Gastroesophageal sphincter (tissue), 4 donors: ENCODE data around the gene SMPD2. TPM values are rescaled to one million over a fixed set of nuclear protein-coding genes. Genes with fewer than 3 reads are reported as not detected.

Experiments used
- ATAC-seq: fragments of 150-250 bp; one replicate; pipeline ENCODE4 v1.9.1; 2016; ENCODE audit warnings: mild to moderate bottlenecking, moderate library complexity
- H3K27ac ChIP-seq, 4 donors: fragments of 200-600 bp; sonication (generic) in 3 of 4; 1 replicate in 3 of 4; 2 replicates in 1 of 4; pipeline ENCODE4 v1.5.1; 2016 to 2019
- H3K27me3 ChIP-seq: fragments of 200-600 bp; sonication (generic); one replicate; pipeline ENCODE4 v1.5.1; 2019
- H3K36me3 ChIP-seq, 2 donors: fragments of 200-600 bp; sonication (generic); one replicate each; pipeline ENCODE4 v1.5.1; 2019; ENCODE audit warnings: control low read depth in 1 of 2
- H3K4me1 ChIP-seq, 3 donors: fragments of 200-600 bp; sonication (generic); 1 replicate in 2 of 3; 2 replicates in 1 of 3; pipeline ENCODE4 v1.5.1; 2016 to 2019; ENCODE audit warnings: control low read depth in 2 of 3
- H3K4me3 ChIP-seq, 2 donors: fragments of 200-600 bp; sonication (generic); one replicate each; pipeline ENCODE4 v1.5.1; 2019; ENCODE audit warnings: mild to moderate bottlenecking in 1 of 2, moderate library complexity in 1 of 2
- H3K9me3 ChIP-seq, 3 donors: fragments of 200-600 bp; sonication (generic); one replicate each; pipeline ENCODE4 v1.5.1; 2017 to 2019; ENCODE audit warnings: control low read depth in 2 of 3
- CTCF ChIP-seq, 4 experiments: fragments of 200-600 bp in 2 of 4; fragments of 450-650 bp in 2 of 4; sonication (generic) in 1 of 4; IDR thresholded peaks; one replicate each; pipeline ENCODE4 v1.5.1; 2017 to 2019; ENCODE audit warnings: antibody characterized with exemption in 4 of 4, mild to moderate bottlenecking in 2 of 4, moderate library complexity in 2 of 4
- EP300 ChIP-seq: sonication (generic); formaldehyde crosslinking; IDR thresholded peaks from one replicate; pipeline ENCODE4 v1.6.1; 2017; ENCODE audit warnings: antibody characterized with exemption, mild to moderate bottlenecking
- POLR2A ChIP-seq, 2 donors: fragments of 450-650 bp; IDR thresholded peaks; one replicate each; pipeline ENCODE4 v1.6.1; 2017; ENCODE audit warnings: antibody characterized with exemption in 2 of 2, mild to moderate bottlenecking in 2 of 2, moderate library complexity in 1 of 2
- POLR2AphosphoS5 ChIP-seq: sonication (generic); formaldehyde crosslinking; IDR thresholded peaks from one replicate; pipeline ENCODE4 v1.6.1; 2017; ENCODE audit warnings: antibody characterized with exemption
- WGBS, 2 donors: methylation state at CpG; one replicate each; pipeline ENCODE4 v1.1.5; 2018; ENCODE audit warnings: low coverage in 1 of 2; 5-methylcytosine and 5-hydroxymethylcytosine counted together
- total RNA-seq, 4 donors: library from RNA; depleted of rRNA; stranded (reverse); fragments of >200 nt; gene quantifications; one replicate each; pipeline ENCODE4 v1.1.0, GENCODE V29; 2016

The SMPD2 gene
- 1 to 10 TPM; 3.5 to 7.5 (median 6.4) TPM for total RNA-seq

GRCh38 chr6:109440331-109441068 is at the start of gene SMPD2, which contains the start of gene PPIL6:
Gene SMPD2 (plus strand): TSS chr6:109440724. CDS start chr6:109441122, 398 bp downstream.
Gene PPIL6 (minus strand): TSS chr6:109440628. CDS start chr6:109440590, 38 bp downstream.
- no CpG with 5 or more reads among the region's 102 CpGs for WGBS, 2 donors
- Histone ChIP-seq H3K27ac (peak within 1 kb of the TSS; percentile 27 to 92 (median 81)), H3K27me3 (no peaks in the 10 kb centered on the region), H3K4me1 (peaks cover 0 to 34% (median 19%) of the 10 kb centered on the region in 3 donors), H3K4me3 (peak within 1 kb of the TSS; percentile 78 to 86), H3K36me3 (peaks cover 0 to 31% of the 10 kb centered on the region in 2 donors), H3K9me3 (no peaks in the 10 kb centered on the region)
- ATAC-seq, result peak; percentile 96
- TF ChIP-seq POLR2AphosphoS5, result peak; percentile 44
- no peak for TF ChIP-seq EP300
- peak in 3 of 4 experiments; percentile 27 to 49 (median 43) for TF ChIP-seq CTCF (IDR thresholded peaks at IDR 0.05)
- peak; percentile 38 to 40 for TF ChIP-seq POLR2A (IDR thresholded peaks at IDR 0.05)

- Histone ChIP-seq H3K36me3 (no peaks in the 10 kb centered on the region), H3K4me1 (peaks cover 0 to 21% (median 0%) of the 10 kb centered on the region in 3 donors), H3K9me3 (no peaks in the 10 kb centered on the region), H3K27ac (no peak overlapping the region), H3K4me3 (no peak overlapping the region), H3K27me3 (no peaks in the 10 kb centered on the region)
- 81 to 90% methylated on average over 5 of the region's 5 CpGs for WGBS, 2 donors
- no peak for ATAC-seq
- TF ChIP-seq CTCF (IDR thresholded peaks at IDR 0.05), result no peak
- no peak for TF ChIP-seq POLR2AphosphoS5
- TF ChIP-seq EP300, result no peak
- no peak for TF ChIP-seq POLR2A (IDR thresholded peaks at IDR 0.05)
Observed at GRCh38 chr6:109393157-109393885, 47.2 kb upstream of the SMPD2 start.

GRCh38 chr6:109393886-109394281 is 46.6 kb upstream of the SMPD2 start:
- 40 to 100% methylated on average over 1 of the region's 2 CpGs for WGBS, 2 donors
- peaks cover 0 to 18% (median 0%) of the 10 kb centered on the region in 3 donors for H3K4me1 ChIP-seq
- no peak for TF ChIP-seq EP300
- no peak for TF ChIP-seq POLR2A (IDR thresholded peaks at IDR 0.05)
- no peak for TF ChIP-seq POLR2AphosphoS5
- TF ChIP-seq CTCF (IDR thresholded peaks at IDR 0.05), result no peak

GRCh38 chr6:109396046-109396718 is 44.3 kb upstream of the SMPD2 start:
- H3K27ac ChIP-seq, result no peak overlapping the region
- no peak overlapping the region for H3K4me3 ChIP-seq
- no peaks in the 10 kb centered on the region for H3K9me3 ChIP-seq
- no peaks in the 10 kb centered on the region for H3K4me1 ChIP-seq
- TF ChIP-seq POLR2AphosphoS5 (no peak), EP300 (no peak), POLR2A (IDR thresholded peaks at IDR 0.05) (no peak), CTCF (IDR thresholded peaks at IDR 0.05) (no peak)
- H3K36me3 ChIP-seq, result no peaks in the 10 kb centered on the region
- WGBS, 2 donors, result 91 to 95% methylated on average over 11 of the region's 12 CpGs
- ATAC-seq, result no peak
- no peaks in the 10 kb centered on the region for H3K27me3 ChIP-seq

More at GRCh38 chr6:109393886-109394281, 46.6 kb upstream of the SMPD2 start:
- H3K4me3 ChIP-seq, result no peak overlapping the region
- H3K27me3 ChIP-seq, result no peaks in the 10 kb centered on the region
- no peak for ATAC-seq
- no peaks in the 10 kb centered on the region for H3K9me3 ChIP-seq
- no peaks in the 10 kb centered on the region for H3K36me3 ChIP-seq
- H3K27ac ChIP-seq, result no peak overlapping the region
